Breast epithelium (tissue), 3 donors: ENCODE results near the gene PRRX1.

ENCODE experiments used
- CTCF ChIP-seq, 3 donors: fragments of 450-650 bp; IDR thresholded peaks; one replicate each; pipeline ENCODE4 v1.5.1; 2016 to 2017; ENCODE audit warnings: antibody characterized with exemption in 3 of 3, mild to moderate bottlenecking in 3 of 3, moderate library complexity in 3 of 3
- POLR2AphosphoS5 ChIP-seq, 3 donors: sonication (generic); formaldehyde crosslinking; IDR thresholded peaks; one replicate each; pipeline ENCODE4 v1.6.1; 2017; ENCODE audit warnings: antibody characterized with exemption in 3 of 3

- TF ChIP-seq CTCF (IDR thresholded peaks at IDR 0.05) (no peak), POLR2AphosphoS5 (IDR thresholded peaks at IDR 0.05) (peak in 1 of 3 donors; percentile 33)
Observed at GRCh38 chr1:170776777-170777176, 112.8 kb downstream of the PRRX1 start.
